GM21360 (cell line): ENCODE measurements around the gene PCDHB4.
"Not testable (repeated sequence)": the region's sequence is repeated elsewhere in the genome, so short reads cannot be mapped to it uniquely, and the experiment has no call there.

Source experiments
- ATAC-seq: cut with Tn5 transposase; IDR thresholded peaks from one replicate; pipeline ENCODE4 v1.9.1; 2021; ENCODE audit warnings: mild to moderate bottlenecking, moderate library complexity; ENCODE audit not compliant: unreplicated experiment

PCDHB4 gene

GRCh38 chr5:141149812-141150211 is 28.2 kb downstream of the PCDHB4 start, which contains the start of gene PCDHB6:
Gene PCDHB6 (plus strand): TSS chr5:141150057. CDS start chr5:141150258, 201 bp downstream.
- ATAC-seq, result no peak

- ATAC-seq, result no peak
Observed at GRCh38 chr5:141150224-141150992, 28.8 kb downstream of the PCDHB4 start.

- no peak for ATAC-seq
Observed at GRCh38 chr5:141150993-141151325, 29.3 kb downstream of the PCDHB4 start.

GRCh38 chr5:141151632-141152031 is 30.0 kb downstream of the PCDHB4 start:
- ATAC-seq, result not testable (repeated sequence)

GRCh38 chr5:141152096-141152495 is 30.5 kb downstream of the PCDHB4 start:
- ATAC-seq, result not testable (repeated sequence)

- ATAC-seq, result no peak
Observed at GRCh38 chr5:141155540-141156374, 34.1 kb downstream of the PCDHB4 start.

- not testable (repeated sequence) for ATAC-seq
Observed at GRCh38 chr5:141157356-141157755, 35.7 kb downstream of the PCDHB4 start.

GRCh38 chr5:141157901-141158300 is 36.3 kb downstream of the PCDHB4 start:
- not testable (repeated sequence) for ATAC-seq

GRCh38 chr5:141172381-141173204 is 51.0 kb downstream of the PCDHB4 start, which contains the start of gene PCDHB7:
Gene PCDHB7 (plus strand): TSS chr5:141172644. CDS start chr5:141172836, 192 bp downstream.
- no peak for ATAC-seq

- ATAC-seq, result not testable (repeated sequence)
Observed at GRCh38 chr5:141174291-141175104, 52.9 kb downstream of the PCDHB4 start.
